ENCODE measurements around the gene VCY.
"Not testable (repeated sequence)": the region's sequence is repeated elsewhere in the genome, so short reads cannot be mapped to it uniquely, and the experiment has no call there.

GRCh38 chrY:14011916-14012315 is 25.6 kb upstream of the VCY start:
- not testable (repeated sequence) for TF ChIP-seq EZH2phosphoT487 (IDR thresholded peaks at IDR 0.05; ENCODE audit: borderline replicate concordance, low read length)
- TF ChIP-seq, protein P1, sequence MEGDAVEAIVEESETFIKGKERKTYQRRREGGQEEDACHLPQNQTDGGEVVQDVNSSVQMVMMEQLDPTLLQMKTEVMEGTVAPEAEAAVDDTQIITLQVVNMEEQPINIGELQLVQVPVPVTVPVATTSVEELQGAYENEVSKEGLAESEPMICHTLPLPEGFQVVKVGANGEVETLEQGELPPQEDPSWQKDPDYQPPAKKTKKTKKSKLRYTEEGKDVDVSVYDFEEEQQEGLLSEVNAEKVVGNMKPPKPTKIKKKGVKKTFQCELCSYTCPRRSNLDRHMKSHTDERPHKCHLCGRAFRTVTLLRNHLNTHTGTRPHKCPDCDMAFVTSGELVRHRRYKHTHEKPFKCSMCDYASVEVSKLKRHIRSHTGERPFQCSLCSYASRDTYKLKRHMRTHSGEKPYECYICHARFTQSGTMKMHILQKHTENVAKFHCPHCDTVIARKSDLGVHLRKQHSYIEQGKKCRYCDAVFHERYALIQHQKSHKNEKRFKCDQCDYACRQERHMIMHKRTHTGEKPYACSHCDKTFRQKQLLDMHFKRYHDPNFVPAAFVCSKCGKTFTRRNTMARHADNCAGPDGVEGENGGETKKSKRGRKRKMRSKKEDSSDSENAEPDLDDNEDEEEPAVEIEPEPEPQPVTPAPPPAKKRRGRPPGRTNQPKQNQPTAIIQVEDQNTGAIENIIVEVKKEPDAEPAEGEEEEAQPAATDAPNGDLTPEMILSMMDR (conservative IDR thresholded peaks at IDR 0.05; ENCODE audit: low read depth, low read length), result not testable (repeated sequence)

Measured in PC-3 (cell line).